GM23338 (cell line): ENCODE results near the gene AKR1C8. TPM values are rescaled to one million over a fixed set of nuclear protein-coding genes. Genes with fewer than 3 reads are reported as not detected.
"Not testable (repeated sequence)": the region's sequence is repeated elsewhere in the genome, so short reads cannot be mapped to it uniquely, and the experiment has no call there.

ENCODE experiments used
- ATAC-seq: fragments of 200-7000 bp; cut with Tn5 transposase; 3 replicates; pipeline ENCODE4 v1.9.1; 2020
- DNase-seq: peaks from one replicate; pipeline ENCODE4 v3.0.0-alpha.2; 2015; ENCODE audit warnings: low spot score
- H2AFZ ChIP-seq: fragments of 200-600 bp; sonication (generic); 2 replicates; pipeline ENCODE4 v1.8.0; 2016; ENCODE audit warnings: antibody characterized with exemption, mild to moderate bottlenecking, moderate library complexity
- H3F3A ChIP-seq: fragments of 200-600 bp; sonication (generic); replicated peaks from 2 replicates; pipeline ENCODE4 v1.8.0; 2017; ENCODE audit warnings: antibody characterized with exemption, mixed run types, low read depth
- H3K27ac ChIP-seq: fragments of 200-600 bp; sonication (generic); 2 replicates; pipeline ENCODE4 v1.6.1; 2016; ENCODE audit warnings: low read depth
- H3K27me3 ChIP-seq: fragments of 200-600 bp; sonication (generic); 2 replicates; pipeline ENCODE4 v1.8.0; 2016; ENCODE audit warnings: mild to moderate bottlenecking, mixed run types, moderate library complexity; ENCODE audit not compliant: insufficient read depth
- H3K36me3 ChIP-seq: fragments of 200-600 bp; sonication (generic); 2 replicates; pipeline ENCODE4 v1.8.0; 2016; ENCODE audit warnings: mild to moderate bottlenecking; ENCODE audit not compliant: insufficient read depth
- H3K4me1 ChIP-seq: fragments of 200-600 bp; sonication (generic); 2 replicates; pipeline ENCODE4 v1.8.0; 2016; ENCODE audit warnings: mild to moderate bottlenecking, moderate library complexity; ENCODE audit not compliant: insufficient read depth
- H3K4me2 ChIP-seq: fragments of 200-600 bp; sonication (generic); 2 replicates; pipeline ENCODE4 v1.7.1; 2017; ENCODE audit warnings: mixed run types
- H3K4me3 ChIP-seq: fragments of 200-600 bp; sonication (generic); 2 replicates; pipeline ENCODE4 v1.6.1; 2016; ENCODE audit warnings: mixed run types
- H3K79me2 ChIP-seq: fragments of 200-600 bp; sonication (generic); replicated peaks from 2 replicates; pipeline ENCODE4 v1.8.0; 2017; ENCODE audit warnings: mild to moderate bottlenecking; ENCODE audit not compliant: insufficient read depth
- H3K9me2 ChIP-seq: fragments of 200-600 bp; sonication (generic); 2 replicates; pipeline ENCODE4 v1.8.0; 2017; ENCODE audit not compliant: insufficient read depth
- H4K20me1 ChIP-seq: fragments of 200-600 bp; sonication (generic); replicated peaks from 2 replicates; pipeline ENCODE4 v1.8.0; 2017; ENCODE audit warnings: mild to moderate bottlenecking; ENCODE audit not compliant: insufficient read depth
- H3K27ac Mint-ChIP-seq: 2 replicates; pipeline ENCODE4 v1.8.0; 2020; ENCODE audit warnings: inconsistent platforms, mild to moderate bottlenecking, moderate library complexity, mixed read lengths
- H3K27me3 Mint-ChIP-seq: 3 replicates; pipeline ENCODE4 v1.8.0; 2022; ENCODE audit warnings: low read depth, mild to moderate bottlenecking, moderate library complexity, mixed read lengths, inconsistent platforms; ENCODE audit not compliant: insufficient read depth, poor library complexity
- H3K36me3 Mint-ChIP-seq: 3 replicates; pipeline ENCODE4 v1.8.0; 2021; ENCODE audit warnings: low read depth, mild to moderate bottlenecking, inconsistent platforms, moderate library complexity, mixed read lengths
- H3K4me1 Mint-ChIP-seq: 3 replicates; pipeline ENCODE4 v1.8.0; 2020; ENCODE audit warnings: mild to moderate bottlenecking, inconsistent platforms, mixed read lengths
- H3K4me3 Mint-ChIP-seq: 3 replicates; pipeline ENCODE4 v1.8.0; 2021; ENCODE audit warnings: moderate library complexity, mild to moderate bottlenecking, inconsistent platforms, mixed read lengths
- H3K9me3 Mint-ChIP-seq: 3 replicates; pipeline ENCODE4 v1.8.0; 2020; ENCODE audit warnings: moderate library complexity, mild to moderate bottlenecking, inconsistent platforms, mixed read lengths
- CTCF ChIP-seq, 2 experiments: fragments of 200-600 bp in 1 of 2; sonication (generic) in 1 of 2; conservative IDR thresholded peaks; 2 replicates each; pipeline versions ENCODE4 v1.5.1 to v1.6.1; 2016 to 2017; ENCODE audit warnings: antibody characterized with exemption in 2 of 2, low read depth in 2 of 2, mild to moderate bottlenecking in 2 of 2, moderate library complexity in 1 of 2
- EZH2 ChIP-seq: fragments of 200-600 bp; sonication (generic); IDR thresholded peaks from one replicate; pipeline ENCODE4 v1.8.0; 2017; ENCODE audit warnings: antibody characterized with exemption, mild to moderate bottlenecking, low read depth; ENCODE audit not compliant: unreplicated experiment
- EZH2phosphoT487 ChIP-seq: fragments of 200-600 bp; sonication (generic); IDR thresholded peaks from one replicate; pipeline ENCODE4 v1.8.1; 2018; ENCODE audit warnings: antibody characterized with exemption; ENCODE audit not compliant: unreplicated experiment
- POLR2AphosphoS5 ChIP-seq: IDR thresholded peaks from 2 replicates; pipeline ENCODE4 v1.6.1; 2016; ENCODE audit warnings: antibody characterized with exemption, low read depth
- STAT1 ChIP-seq: IDR thresholded peaks from one replicate; pipeline ENCODE4 v1.6.1; 2016; ENCODE audit warnings: antibody characterized with exemption; ENCODE audit not compliant: unreplicated experiment
- ZNF331 ChIP-seq: fragments of 250-450 bp; sonication (Bioruptor Pico); IDR thresholded peaks from 2 replicates; pipeline ENCODE4 v1.5.0; 2020; ENCODE audit warnings: low read depth, mild to moderate bottlenecking, moderate library complexity
- polyA plus RNA-seq: library from polyadenylated mRNA; unstranded; fragments of >200 nt; fragmentation: Nextera tagmentation; extraction: Ambion mirVana; gene quantifications from 2 replicates; pipeline ENCODE4 v1.2.1, GENCODE V29; 2016
- total RNA-seq: library from RNA; depleted of rRNA; stranded (reverse); fragments of >200 nt; shearing (Covaris generic); gene quantifications from 2 replicates; pipeline ENCODE4 v1.2.3, GENCODE V29; 2014
- TF ChIP-seq, protein P1 (sequence below): fragments of 250-450 bp; sonication (Bioruptor Pico); IDR thresholded peaks from 2 replicates; pipeline ENCODE4 v1.5.0; 2020; ENCODE audit warnings: mild to moderate bottlenecking, moderate library complexity

The AKR1C8 gene
- total and polyA plus RNA-seq, 2 experiments from 2014 or later, result not detected

GRCh38 chr10:5210261-5210660 is 25.3 kb upstream of the AKR1C8 start:
- H3K4me1 Mint-ChIP-seq, H3K36me3 Mint-ChIP-seq: not testable (repeated sequence)
- TF ChIP-seq CTCF (conservative IDR thresholded peaks at IDR 0.05; ENCODE audit: low read depth in 2 of 2), result peak; percentile 26 to 58; a peak in 3 of 4 replicates

GRCh38 chr10:5209776-5210175 is 24.8 kb upstream of the AKR1C8 start:
- not testable (repeated sequence) for H3K27me3 ChIP-seq, H2AFZ ChIP-seq, DNase-seq, H3K4me1 ChIP-seq, H3K4me1 Mint-ChIP-seq, H3K27ac ChIP-seq, ATAC-seq, H3K27me3 Mint-ChIP-seq, H3K36me3 ChIP-seq, H4K20me1 ChIP-seq, H3K9me2 ChIP-seq, H3K4me3 Mint-ChIP-seq, H3K79me2 ChIP-seq, H3K4me2 ChIP-seq, H3F3A ChIP-seq, H3K36me3 Mint-ChIP-seq, H3K27ac Mint-ChIP-seq, H3K4me3 ChIP-seq
- H3K9me3 Mint-ChIP-seq, result peaks cover 32% of the 10 kb centered on the region

More at GRCh38 chr10:5210261-5210660, 25.3 kb upstream of the AKR1C8 start:
- H3K79me2 ChIP-seq, H3K27ac Mint-ChIP-seq, H3F3A ChIP-seq, H3K4me3 ChIP-seq, H3K36me3 ChIP-seq, H3K4me1 ChIP-seq, H3K4me2 ChIP-seq, H3K27me3 ChIP-seq, H3K4me3 Mint-ChIP-seq, H3K27me3 Mint-ChIP-seq, H3K9me2 ChIP-seq, H4K20me1 ChIP-seq, ATAC-seq, H3K27ac ChIP-seq, H2AFZ ChIP-seq: not testable (repeated sequence)
- H3K9me3 Mint-ChIP-seq, result peaks cover 32% of the 10 kb centered on the region
- DNase-seq, result peak; percentile 11

DNA sequence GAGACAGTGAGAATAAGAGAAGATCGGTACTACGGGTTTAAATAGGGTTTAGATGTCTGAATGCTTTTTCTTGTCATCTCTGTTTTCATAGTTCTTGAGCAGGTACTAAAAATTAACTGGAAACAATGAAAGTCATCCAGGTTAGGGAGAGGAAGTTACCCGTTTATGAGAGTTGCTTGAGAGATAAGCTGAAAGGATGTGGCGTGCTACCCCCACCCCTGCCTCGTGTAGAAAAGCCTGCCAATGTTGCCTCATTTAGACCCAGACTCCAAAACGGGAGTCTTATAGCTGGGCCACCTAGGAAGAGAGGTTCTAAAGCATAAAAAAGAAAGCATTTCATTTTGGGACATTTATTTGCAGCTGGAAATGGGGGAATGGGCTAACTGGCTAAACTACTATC is 21.8 kb upstream of the AKR1C8 start:
- no peaks in the 10 kb centered on the region for H3K36me3 ChIP-seq
- Mint-ChIP-seq H3K27ac (no peak overlapping the region), H3K4me3 (no peak overlapping the region)

More for the DNA sequence above, 21.8 kb upstream of the AKR1C8 start:
- Mint-ChIP-seq H3K9me3 (peaks cover 39% of the 10 kb centered on the region), H3K36me3 (peaks cover 10% of the 10 kb centered on the region; the same call in 2 of the 3 replicates), H3K4me1 (no peaks in the 10 kb centered on the region), H3K27me3 (no peaks in the 10 kb centered on the region)
- Histone ChIP-seq H3K79me2 (no peaks in the 10 kb centered on the region), H4K20me1 (no peaks in the 10 kb centered on the region), H3K4me3 (no peak overlapping the region), H3F3A (no peaks in the 10 kb centered on the region), H3K4me2 (no peak overlapping the region), H2AFZ (no peak overlapping the region), H3K27me3 (no peaks in the 10 kb centered on the region), H3K4me1 (no peaks in the 10 kb centered on the region), H3K27ac (no peak overlapping the region), H3K9me2 (peaks cover 8% of the 10 kb centered on the region; the same call in 1 of the 2 replicates)
- no peak for ATAC-seq
- TF ChIP-seq EZH2 (no peak), EZH2phosphoT487 (no peak), ZNF331 (CRISPR knock-in tag) (no peak), POLR2AphosphoS5 (no peak), CTCF (conservative IDR thresholded peaks at IDR 0.05; ENCODE audit: low read depth in 2 of 2) (no peak), STAT1 (no peak)
- TF ChIP-seq, protein P1, sequence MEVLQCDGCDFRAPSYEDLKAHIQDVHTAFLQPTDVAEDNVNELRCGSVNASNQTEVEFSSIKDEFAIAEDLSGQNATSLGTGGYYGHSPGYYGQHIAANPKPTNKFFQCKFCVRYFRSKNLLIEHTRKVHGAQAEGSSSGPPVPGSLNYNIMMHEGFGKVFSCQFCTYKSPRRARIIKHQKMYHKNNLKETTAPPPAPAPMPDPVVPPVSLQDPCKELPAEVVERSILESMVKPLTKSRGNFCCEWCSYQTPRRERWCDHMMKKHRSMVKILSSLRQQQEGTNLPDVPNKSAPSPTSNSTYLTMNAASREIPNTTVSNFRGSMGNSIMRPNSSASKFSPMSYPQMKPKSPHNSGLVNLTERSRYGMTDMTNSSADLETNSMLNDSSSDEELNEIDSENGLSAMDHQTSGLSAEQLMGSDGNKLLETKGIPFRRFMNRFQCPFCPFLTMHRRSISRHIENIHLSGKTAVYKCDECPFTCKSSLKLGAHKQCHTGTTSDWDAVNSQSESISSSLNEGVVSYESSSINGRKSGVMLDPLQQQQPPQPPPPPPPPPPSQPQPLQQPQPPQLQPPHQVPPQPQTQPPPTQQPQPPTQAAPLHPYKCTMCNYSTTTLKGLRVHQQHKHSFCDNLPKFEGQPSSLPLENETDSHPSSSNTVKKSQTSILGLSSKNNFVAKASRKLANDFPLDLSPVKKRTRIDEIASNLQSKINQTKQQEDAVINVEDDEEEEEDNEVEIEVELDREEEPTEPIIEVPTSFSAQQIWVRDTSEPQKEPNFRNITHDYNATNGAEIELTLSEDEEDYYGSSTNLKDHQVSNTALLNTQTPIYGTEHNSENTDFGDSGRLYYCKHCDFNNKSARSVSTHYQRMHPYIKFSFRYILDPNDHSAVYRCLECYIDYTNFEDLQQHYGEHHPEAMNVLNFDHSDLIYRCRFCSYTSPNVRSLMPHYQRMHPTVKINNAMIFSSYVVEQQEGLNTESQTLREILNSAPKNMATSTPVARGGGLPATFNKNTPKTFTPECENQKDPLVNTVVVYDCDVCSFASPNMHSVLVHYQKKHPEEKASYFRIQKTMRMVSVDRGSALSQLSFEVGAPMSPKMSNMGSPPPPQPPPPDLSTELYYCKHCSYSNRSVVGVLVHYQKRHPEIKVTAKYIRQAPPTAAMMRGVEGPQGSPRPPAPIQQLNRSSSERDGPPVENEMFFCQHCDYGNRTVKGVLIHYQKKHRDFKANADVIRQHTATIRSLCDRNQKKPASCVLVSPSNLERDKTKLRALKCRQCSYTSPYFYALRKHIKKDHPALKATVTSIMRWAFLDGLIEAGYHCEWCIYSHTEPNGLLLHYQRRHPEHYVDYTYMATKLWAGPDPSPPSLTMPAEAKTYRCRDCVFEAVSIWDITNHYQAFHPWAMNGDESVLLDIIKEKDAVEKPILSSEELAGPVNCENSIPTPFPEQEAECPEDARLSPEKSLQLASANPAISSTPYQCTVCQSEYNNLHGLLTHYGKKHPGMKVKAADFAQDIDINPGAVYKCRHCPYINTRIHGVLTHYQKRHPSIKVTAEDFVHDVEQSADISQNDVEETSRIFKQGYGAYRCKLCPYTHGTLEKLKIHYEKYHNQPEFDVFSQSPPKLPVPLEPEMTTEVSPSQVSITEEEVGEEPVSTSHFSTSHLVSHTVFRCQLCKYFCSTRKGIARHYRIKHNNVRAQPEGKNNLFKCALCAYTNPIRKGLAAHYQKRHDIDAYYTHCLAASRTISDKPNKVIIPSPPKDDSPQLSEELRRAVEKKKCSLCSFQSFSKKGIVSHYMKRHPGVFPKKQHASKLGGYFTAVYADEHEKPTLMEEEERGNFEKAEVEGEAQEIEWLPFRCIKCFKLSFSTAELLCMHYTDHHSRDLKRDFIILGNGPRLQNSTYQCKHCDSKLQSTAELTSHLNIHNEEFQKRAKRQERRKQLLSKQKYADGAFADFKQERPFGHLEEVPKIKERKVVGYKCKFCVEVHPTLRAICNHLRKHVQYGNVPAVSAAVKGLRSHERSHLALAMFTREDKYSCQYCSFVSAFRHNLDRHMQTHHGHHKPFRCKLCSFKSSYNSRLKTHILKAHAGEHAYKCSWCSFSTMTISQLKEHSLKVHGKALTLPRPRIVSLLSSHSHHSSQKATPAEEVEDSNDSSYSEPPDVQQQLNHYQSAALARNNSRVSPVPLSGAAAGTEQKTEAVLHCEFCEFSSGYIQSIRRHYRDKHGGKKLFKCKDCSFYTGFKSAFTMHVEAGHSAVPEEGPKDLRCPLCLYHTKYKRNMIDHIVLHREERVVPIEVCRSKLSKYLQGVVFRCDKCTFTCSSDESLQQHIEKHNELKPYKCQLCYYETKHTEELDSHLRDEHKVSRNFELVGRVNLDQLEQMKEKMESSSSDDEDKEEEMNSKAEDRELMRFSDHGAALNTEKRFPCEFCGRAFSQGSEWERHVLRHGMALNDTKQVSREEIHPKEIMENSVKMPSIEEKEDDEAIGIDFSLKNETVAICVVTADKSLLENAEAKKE, result no peak
- DNase-seq, result no peak
